Nephron (organoid): Measurements from ENCODE around the gene ATP1A2.

Experiments used
- H3K27ac Mint-ChIP-seq, 3 experiments: 2 replicates each; pipeline ENCODE4 v1.8.0; 2020; ENCODE audit warnings: mixed read lengths in 3 of 3, mild to moderate bottlenecking in 2 of 3, moderate library complexity in 1 of 3
- H3K27me3 Mint-ChIP-seq: 2 replicates; pipeline ENCODE4 v1.8.0; 2021; ENCODE audit warnings: low read depth, mild to moderate bottlenecking, moderate library complexity, mixed read lengths
- H3K36me3 Mint-ChIP-seq: 2 replicates; pipeline ENCODE4 v1.8.0; 2020; ENCODE audit warnings: low read depth, mixed read lengths
- H3K4me1 Mint-ChIP-seq: 2 replicates; pipeline ENCODE4 v1.8.0; 2020; ENCODE audit warnings: mixed read lengths
- H3K4me3 Mint-ChIP-seq, 3 experiments: 2 replicates each; pipeline ENCODE4 v1.8.0; 2020; ENCODE audit warnings: mild to moderate bottlenecking in 3 of 3, mixed read lengths in 3 of 3, moderate library complexity in 2 of 3
- H3K9me3 Mint-ChIP-seq: 2 replicates; pipeline ENCODE4 v1.8.0; 2020; ENCODE audit warnings: mixed read lengths
- CTCF ChIP-seq, 3 experiments: fragments of 200-600 bp; sonication (generic); IDR thresholded peaks; one replicate each; pipeline ENCODE4 v1.5.0; 2021; ENCODE audit warnings: antibody characterized with exemption in 3 of 3; ENCODE audit not compliant: unreplicated experiment in 3 of 3

The ATP1A2 gene

DNA sequence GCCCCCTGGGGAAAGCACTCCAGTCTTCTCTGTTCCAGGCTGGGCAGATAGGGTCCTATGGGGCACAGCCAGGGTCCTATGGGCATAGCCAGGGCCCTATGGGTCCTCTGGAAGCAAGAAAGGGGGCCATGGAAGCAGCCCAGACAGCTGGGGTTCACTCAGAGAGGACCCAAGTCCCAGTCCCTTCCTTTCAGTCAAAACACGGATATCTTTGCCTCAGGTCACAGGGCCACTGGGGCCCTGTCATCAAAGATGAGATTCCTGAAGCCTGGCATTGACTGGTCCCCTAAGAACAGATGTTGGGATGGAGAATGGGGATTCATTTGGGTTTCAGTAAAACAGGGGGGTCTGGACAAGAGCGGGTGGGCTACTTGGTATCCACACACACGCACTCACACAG, 25.7 kb upstream of the ATP1A2 start:
- Mint-ChIP-seq H3K4me1 (no peaks in the 10 kb centered on the region), H3K4me3 (no peak overlapping the region), H3K36me3 (peaks cover 4% of the 10 kb centered on the region), H3K27ac (no peak overlapping the region), H3K9me3 (no peaks in the 10 kb centered on the region), H3K27me3 (peaks cover 20% of the 10 kb centered on the region)
- no peak for TF ChIP-seq CTCF (IDR thresholded peaks at IDR 0.05; ENCODE audit: unreplicated experiment in 3 of 3)

DNA sequence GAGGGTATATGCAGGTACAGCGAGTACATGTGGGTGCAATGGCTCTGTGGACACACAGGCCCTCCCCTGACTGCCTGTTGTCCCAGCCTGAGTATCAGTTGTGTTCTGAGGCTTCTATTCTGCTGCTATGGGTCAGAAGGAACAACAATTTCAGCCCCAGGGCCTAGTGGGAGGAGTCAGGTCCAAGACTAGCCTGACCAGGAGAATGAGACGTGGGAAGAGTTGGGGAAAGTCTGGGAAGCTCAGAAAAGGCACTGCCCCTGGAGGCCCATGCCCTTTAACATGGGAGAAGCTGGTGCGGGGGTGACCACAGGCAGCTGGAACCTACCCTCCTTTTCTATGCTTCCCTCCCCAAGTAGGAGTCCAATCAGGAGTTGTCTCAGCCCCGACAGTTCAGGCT, 24.8 kb upstream of the ATP1A2 start:
- H3K27ac Mint-ChIP-seq, result no peak overlapping the region
- no peak for TF ChIP-seq CTCF (IDR thresholded peaks at IDR 0.05; ENCODE audit: unreplicated experiment in 3 of 3)
- H3K27me3 Mint-ChIP-seq, result peaks cover 12% of the 10 kb centered on the region
- peaks cover 4% of the 10 kb centered on the region for H3K36me3 Mint-ChIP-seq
- H3K4me3 Mint-ChIP-seq, result no peak overlapping the region
- H3K9me3 Mint-ChIP-seq, result no peaks in the 10 kb centered on the region
- peaks cover 1% of the 10 kb centered on the region for H3K4me1 Mint-ChIP-seq

DNA sequence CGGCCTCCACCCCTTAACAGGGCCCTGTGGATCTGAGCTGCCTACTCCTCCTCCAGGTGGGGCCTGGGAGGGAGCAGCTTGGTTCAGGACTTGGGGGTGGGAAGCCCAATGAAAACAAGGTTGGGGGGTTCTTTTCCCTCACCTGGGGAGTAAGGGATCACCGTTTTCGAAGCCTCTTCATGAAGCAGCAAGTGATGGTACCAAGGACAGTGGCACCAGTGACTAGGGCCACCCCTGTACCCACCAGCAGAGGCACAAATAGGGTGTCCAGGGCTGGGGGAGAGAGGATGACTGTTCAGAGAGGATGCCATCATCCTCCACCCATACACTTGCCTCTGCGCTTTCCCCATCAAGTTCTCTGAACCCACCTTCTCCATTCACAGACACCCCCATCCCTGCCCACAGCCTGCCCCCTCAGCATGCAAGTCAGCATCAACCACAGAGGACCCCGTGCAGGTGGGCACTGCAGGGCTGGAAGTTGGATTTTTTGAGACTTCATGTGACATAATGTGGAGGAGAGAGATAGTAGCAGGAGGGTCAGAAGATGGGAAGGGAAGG, 23.8 kb upstream of the ATP1A2 start:
- Mint-ChIP-seq H3K9me3 (no peaks in the 10 kb centered on the region), H3K27me3 (peaks cover 2% of the 10 kb centered on the region), H3K4me3 (no peak overlapping the region), H3K36me3 (peaks cover 4% of the 10 kb centered on the region), H3K27ac (no peak overlapping the region), H3K4me1 (peaks cover 6% of the 10 kb centered on the region)
- no peak for TF ChIP-seq CTCF (IDR thresholded peaks at IDR 0.05; ENCODE audit: unreplicated experiment in 3 of 3)

DNA sequence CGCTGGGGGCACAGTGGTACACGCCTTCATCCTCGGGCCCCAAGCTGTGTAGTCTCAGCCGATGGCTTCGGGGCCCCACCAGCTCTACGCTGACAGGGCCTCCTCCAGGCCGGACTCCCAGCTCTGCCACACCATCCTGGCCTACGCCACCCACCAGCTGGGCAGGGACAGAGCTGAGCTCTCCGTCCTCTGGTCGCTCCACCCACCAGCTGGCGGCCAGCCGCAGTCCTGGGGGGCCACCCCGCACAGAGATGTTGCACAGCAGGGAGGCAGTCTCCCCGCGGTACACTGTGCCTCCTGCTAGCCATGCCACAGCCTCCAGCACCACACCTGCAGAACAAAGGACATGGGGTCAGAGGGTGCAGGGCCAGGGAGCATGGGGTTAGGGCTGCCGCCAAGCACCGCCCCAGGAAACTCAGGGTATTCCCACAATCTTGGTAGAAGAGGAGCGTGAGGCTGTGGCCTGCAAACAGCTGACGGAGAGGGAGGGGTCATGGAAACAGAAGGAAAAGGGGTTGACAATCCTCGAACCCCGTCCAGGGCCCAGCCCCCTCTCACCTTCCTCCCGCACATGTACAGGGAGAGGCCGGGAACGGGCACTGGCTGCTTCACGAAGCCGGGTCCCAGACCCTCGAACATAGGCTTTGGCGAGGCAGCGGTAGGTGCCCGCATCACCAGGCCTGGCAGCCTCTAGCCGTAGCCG, 23.0 kb upstream of the ATP1A2 start:
- Mint-ChIP-seq H3K36me3 (peaks cover 4% of the 10 kb centered on the region), H3K9me3 (no peaks in the 10 kb centered on the region), H3K4me1 (peaks cover 9% of the 10 kb centered on the region), H3K27ac (no peak overlapping the region), H3K4me3 (no peak overlapping the region), H3K27me3 (no peaks in the 10 kb centered on the region)
- no peak for TF ChIP-seq CTCF (IDR thresholded peaks at IDR 0.05; ENCODE audit: unreplicated experiment in 3 of 3)

GRCh38 chr1:160093069-160093395, 22.5 kb upstream of the ATP1A2 start:
- Mint-ChIP-seq H3K9me3 (no peaks in the 10 kb centered on the region), H3K36me3 (peaks cover 4% of the 10 kb centered on the region), H3K27me3 (no peaks in the 10 kb centered on the region), H3K27ac (no peak overlapping the region), H3K4me3 (no peak overlapping the region), H3K4me1 (peaks cover 13% of the 10 kb centered on the region)
- TF ChIP-seq CTCF (IDR thresholded peaks at IDR 0.05; ENCODE audit: unreplicated experiment in 3 of 3), result no peak
